HFF-Myc (cell line): ENCODE results near the gene HELZ.
"Not testable (repeated sequence)": the region's sequence is repeated elsewhere in the genome, so short reads cannot be mapped to it uniquely, and the experiment has no call there.

Experiments used
- DNase-seq: peaks from one replicate; pipeline ENCODE4 v3.0.0-alpha.2; 2011; ENCODE audit warnings: low read depth; ENCODE audit errors: extremely low read depth
- H3K4me3 ChIP-seq: replicated peaks from 2 replicates; pipeline ENCODE4 v1.5.1; 2011; ENCODE audit warnings: low read depth, mild to moderate bottlenecking, control low read depth, low read length
- TF ChIP-seq, protein P1 (sequence below): IDR thresholded peaks from 2 replicates; pipeline ENCODE4 v1.5.1; 2012; ENCODE audit warnings: mild to moderate bottlenecking, low read depth, low read length, control low read depth; ENCODE audit errors: missing control alignments

The HELZ gene

DNA sequence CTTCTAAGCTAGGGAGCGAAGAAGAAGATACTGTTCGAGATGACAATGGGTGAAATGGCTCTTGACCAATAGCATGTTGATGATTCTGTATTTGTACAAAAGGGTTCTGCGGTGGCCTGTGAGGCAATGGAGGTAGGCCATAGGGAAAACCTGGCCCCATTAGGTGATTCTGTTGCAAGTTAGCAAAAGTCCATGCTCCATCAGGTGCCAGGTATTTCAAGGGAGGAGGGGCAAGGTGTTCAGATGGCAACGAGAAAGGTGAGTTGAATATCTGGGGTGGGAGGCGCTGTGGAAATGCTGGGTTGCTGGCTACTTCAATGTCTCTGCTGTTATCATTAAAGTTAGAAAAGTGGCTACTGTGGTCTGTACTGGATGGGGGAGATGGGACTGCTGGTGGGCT is 137.8 kb downstream of the HELZ start:
- TF ChIP-seq, protein P1, sequence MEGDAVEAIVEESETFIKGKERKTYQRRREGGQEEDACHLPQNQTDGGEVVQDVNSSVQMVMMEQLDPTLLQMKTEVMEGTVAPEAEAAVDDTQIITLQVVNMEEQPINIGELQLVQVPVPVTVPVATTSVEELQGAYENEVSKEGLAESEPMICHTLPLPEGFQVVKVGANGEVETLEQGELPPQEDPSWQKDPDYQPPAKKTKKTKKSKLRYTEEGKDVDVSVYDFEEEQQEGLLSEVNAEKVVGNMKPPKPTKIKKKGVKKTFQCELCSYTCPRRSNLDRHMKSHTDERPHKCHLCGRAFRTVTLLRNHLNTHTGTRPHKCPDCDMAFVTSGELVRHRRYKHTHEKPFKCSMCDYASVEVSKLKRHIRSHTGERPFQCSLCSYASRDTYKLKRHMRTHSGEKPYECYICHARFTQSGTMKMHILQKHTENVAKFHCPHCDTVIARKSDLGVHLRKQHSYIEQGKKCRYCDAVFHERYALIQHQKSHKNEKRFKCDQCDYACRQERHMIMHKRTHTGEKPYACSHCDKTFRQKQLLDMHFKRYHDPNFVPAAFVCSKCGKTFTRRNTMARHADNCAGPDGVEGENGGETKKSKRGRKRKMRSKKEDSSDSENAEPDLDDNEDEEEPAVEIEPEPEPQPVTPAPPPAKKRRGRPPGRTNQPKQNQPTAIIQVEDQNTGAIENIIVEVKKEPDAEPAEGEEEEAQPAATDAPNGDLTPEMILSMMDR: no peak
- no peak overlapping the region for H3K4me3 ChIP-seq
- DNase-seq: no peak

DNA sequence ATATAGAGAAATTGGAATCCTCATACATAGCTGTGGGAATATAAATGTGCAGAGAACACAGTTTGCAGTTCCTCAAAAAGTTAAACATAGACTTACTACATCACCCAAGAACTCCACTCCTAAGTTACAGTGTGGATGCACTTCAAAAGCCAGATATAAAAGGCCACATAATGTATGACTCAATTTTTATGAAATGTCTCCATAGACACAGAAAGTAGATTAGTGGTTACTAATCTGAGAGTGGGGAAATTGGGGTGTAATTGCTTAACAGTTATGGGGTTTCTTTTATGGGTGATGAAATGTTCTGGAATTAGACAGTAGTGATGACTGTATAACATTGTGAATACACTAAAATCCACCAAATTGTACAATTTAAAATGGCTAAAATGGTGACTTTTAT is 139.8 kb downstream of the HELZ start:
- TF ChIP-seq, protein P1: no peak
- H3K4me3 ChIP-seq: no peak overlapping the region
- DNase-seq: no peak

DNA sequence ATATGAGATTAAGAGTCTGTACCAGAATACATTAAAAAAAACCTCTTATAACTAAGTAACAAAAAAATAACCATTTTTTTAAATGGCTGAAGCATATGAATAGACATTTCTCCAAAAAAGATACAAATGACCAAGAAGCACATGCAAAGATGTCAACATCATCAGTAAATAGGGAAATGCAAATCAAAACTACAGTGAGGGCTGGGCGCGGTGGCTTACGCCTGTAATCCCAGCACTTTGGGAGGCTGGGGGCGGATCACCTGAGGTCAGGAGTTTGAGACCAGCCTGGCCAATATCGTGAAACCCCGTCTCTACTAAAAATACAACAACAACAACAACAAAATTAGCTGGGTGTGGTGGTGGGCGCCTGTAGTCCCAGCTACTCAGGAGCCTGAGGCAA is 140.4 kb downstream of the HELZ start:
- H3K4me3 ChIP-seq, DNase-seq: not testable (repeated sequence)

GRCh38 chr17:67098006-67098405 is 147.0 kb downstream of the HELZ start:
- no peak overlapping the region for H3K4me3 ChIP-seq
- DNase-seq: no peak
- TF ChIP-seq, protein P1: no peak

DNA sequence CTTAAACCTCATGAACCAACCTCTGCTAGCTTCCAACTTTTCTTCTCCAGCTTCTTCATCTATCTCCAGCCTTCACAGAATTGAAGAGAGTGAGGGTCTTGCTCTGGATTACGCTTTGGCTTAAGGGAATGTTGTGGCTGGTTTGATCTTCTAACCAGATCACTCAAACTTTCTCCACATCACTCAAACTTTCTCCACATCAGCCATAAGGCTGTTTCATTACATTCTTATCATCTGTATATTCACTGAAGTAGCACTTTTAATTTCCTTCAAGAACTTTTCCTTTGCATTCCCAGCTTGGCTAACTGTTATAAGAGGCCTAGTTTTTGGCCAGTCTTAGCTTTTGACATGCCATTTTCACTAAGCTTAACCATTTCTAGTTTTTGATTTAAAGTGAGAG is 148.4 kb downstream of the HELZ start:
- DNase-seq: no peak
- TF ChIP-seq, protein P1: no peak
- no peak overlapping the region for H3K4me3 ChIP-seq

DNA sequence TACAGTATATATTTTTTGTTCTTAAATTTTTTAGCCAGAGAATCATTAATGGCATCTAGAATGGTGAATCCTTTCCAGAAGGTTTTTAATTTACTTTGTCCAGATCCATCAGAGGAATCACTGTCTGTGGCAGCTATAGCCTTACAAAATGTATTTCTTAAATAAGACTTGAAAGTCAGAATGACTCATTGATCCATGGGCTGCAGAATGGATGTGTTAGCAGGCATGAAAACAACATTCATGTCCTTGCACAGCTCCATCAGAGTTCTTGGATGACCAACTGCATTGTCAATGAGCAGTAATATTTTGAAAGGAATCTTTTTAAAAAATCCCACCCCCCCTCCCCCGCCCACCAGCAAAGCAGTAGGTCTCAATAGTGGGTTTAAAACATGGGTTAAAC is 149.2 kb downstream of the HELZ start:
- no peak overlapping the region for H3K4me3 ChIP-seq
- TF ChIP-seq, protein P1: no peak
- DNase-seq: no peak

DNA sequence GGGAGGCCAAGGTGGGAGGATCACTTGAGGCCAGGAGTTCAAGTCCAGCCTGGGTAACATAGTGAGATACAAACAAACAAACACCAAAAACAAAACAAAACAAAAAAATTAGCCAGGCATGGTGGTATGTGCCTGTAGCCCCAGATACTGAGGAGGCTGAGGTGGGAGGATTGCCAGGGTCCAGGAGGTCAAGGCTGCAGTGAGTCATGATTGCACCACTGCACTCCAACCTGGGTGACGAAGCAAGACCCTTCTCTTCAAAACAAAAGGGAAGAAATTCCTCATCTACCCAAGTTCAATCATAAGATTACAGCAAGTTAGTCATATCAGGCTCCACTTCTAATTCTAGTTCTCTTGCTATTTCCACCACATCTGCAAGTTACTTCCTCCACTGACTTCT is 149.7 kb downstream of the HELZ start:
- DNase-seq: peak; percentile 4

GRCh38 chr17:67093348-67093747 is 151.6 kb downstream of the HELZ start:
- TF ChIP-seq, protein P1: no peak
- no peak for DNase-seq
- H3K4me3 ChIP-seq: no peak overlapping the region

More for the DNA sequence above, 149.7 kb downstream of the HELZ start:
- not testable (repeated sequence) for H3K4me3 ChIP-seq

- H3K4me3 ChIP-seq, DNase-seq: not testable (repeated sequence)
Observed at GRCh38 chr17:67092710-67093109, 152.3 kb downstream of the HELZ start.
